ENCODE measurements around the gene NOX3. TPM values are rescaled to one million over a fixed set of nuclear protein-coding genes. Genes with fewer than 3 reads are reported as not detected.
A peak's percentile ranks its signal among the peaks of the same experiment; 100 is the strongest.

The NOX3 gene
- polyA plus RNA-seq, 6 donors from 2014 or later: not detected

DNA sequence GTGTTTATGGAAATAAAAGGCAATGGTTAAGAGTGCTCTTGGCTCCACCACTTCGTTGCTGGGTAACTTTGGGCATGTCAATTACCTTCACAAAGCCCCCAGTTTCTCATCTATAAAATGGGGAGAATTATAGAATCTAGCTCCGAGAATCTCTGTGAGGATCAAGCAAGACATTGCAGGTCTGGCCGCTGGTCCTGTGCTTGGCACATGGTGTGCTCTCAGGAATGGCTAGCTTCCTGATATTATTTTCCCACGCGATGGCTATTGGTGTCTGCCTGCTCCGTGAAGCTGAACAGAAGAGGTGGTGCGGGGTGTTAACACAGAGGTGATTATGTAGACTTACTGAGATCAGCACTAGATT, 57.0 kb downstream of the NOX3 start:
- Mint-ChIP-seq H3K4me1 (no peaks in the 10 kb centered on the region), H3K4me3 (no peak overlapping the region), H3K36me3 (no peaks in the 10 kb centered on the region), H3K27ac (no peak overlapping the region), H3K9me3 (no peaks in the 10 kb centered on the region), H3K27me3 (no peaks in the 10 kb centered on the region)
- ATAC-seq (ENCODE audit: low read depth in 2 of 2) (no peak), DNase-seq (no peak)

DNA sequence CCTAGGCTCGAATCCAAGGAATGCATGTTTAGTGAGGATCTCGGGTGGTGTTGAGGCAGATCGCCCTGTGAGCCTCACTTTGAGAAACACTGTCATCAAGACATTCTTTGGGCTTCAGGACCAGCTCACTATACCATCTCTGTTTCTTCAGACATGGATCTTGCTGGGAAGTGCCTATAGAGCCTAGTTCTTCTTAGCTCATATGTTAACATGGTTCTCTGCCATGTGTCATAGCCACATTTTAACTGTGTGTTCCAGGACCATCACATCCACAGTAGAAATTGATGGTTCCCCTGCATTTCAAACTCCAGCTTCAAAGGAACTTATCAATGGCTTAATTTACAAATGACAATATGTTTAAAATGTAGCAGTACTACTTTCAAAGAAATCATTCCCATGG, 57.4 kb downstream of the NOX3 start:
- no peaks in the 10 kb centered on the region for H3K36me3 Mint-ChIP-seq
- H3K27ac Mint-ChIP-seq: no peak overlapping the region
- no peak overlapping the region for H3K4me3 Mint-ChIP-seq
- ATAC-seq (ENCODE audit: low read depth in 2 of 2) (no peak), DNase-seq (no peak)
- no peaks in the 10 kb centered on the region for H3K27me3 Mint-ChIP-seq
- H3K4me1 Mint-ChIP-seq: no peaks in the 10 kb centered on the region
- H3K9me3 Mint-ChIP-seq: no peaks in the 10 kb centered on the region

DNA sequence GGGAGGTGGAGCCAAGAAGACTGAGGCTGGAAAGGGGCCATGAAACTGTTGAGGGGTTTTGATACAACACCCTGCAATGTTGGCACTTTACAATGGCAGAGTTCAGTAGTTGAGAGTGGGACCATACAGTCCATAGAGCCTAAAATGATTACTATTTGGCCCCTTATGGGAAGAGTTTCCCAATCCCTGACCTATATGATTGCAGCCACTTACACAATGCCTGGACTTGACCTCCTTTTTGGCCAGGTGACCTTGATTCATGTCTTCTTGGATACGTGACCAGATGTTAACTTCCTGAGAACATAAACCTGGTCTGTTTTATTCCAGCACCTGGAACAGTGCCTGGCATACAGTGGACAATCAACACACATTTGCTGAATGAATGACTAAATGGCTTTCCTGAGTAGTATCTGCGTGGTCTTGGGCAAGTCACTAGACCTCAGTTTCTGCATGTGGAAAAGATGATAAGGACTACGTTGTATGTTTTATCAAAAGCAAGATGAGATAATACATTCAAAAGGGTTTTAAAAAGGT, 58.4 kb downstream of the NOX3 start:
- DNase-seq: no peak
- Mint-ChIP-seq H3K36me3 (no peaks in the 10 kb centered on the region), H3K27ac (no peak overlapping the region), H3K27me3 (no peaks in the 10 kb centered on the region), H3K4me3 (no peak overlapping the region), H3K9me3 (no peaks in the 10 kb centered on the region), H3K4me1 (no peaks in the 10 kb centered on the region)
- ATAC-seq (ENCODE audit: low read depth in 2 of 2): no peak

DNA sequence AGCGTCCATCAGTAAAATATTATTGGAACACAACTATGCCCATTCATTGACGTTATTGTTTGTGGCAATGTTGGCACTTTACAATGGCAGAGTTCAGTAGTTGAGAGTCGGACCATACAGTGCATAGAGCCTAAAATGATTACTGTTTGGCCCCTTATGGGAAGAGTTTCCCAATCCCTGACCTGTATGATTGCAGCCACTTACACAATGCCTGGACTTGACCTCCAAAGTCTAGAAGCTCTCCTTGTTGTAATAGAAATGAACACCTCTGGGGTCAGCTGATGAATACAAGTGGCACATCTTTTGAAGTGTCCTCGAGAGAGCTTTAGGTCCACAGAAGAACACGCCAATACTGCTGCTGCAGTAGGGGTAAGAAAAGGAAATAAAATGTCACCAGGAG, 59.0 kb downstream of the NOX3 start:
- Mint-ChIP-seq H3K36me3 (no peaks in the 10 kb centered on the region), H3K4me3 (no peak overlapping the region), H3K27ac (no peak overlapping the region), H3K9me3 (no peaks in the 10 kb centered on the region), H3K27me3 (no peaks in the 10 kb centered on the region), H3K4me1 (no peaks in the 10 kb centered on the region)
- DNase-seq: no peak
- no peak for ATAC-seq (ENCODE audit: low read depth in 2 of 2)

DNA sequence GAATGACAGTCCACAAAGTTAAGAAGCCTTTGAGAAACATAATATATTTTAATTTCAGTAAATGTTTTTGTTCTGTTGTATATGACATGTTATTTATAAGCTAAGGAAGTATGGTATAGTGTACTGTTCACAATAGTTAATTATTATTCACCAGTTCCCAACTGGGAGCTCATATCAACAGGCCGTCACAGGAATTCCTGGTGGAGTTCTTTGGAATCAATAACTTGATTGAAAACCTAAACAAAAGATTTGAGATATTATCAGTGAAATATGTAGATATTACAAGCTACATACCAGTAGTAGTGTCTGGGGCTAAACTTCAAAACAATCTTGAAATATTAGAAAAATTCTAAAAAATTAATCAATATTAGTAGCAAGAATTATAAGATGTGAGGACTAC, 60.3 kb downstream of the NOX3 start:
- no peaks in the 10 kb centered on the region for H3K27me3 Mint-ChIP-seq
- ATAC-seq (ENCODE audit: low read depth in 2 of 2) (no peak), DNase-seq (no peak)
- no peaks in the 10 kb centered on the region for H3K36me3 Mint-ChIP-seq
- no peak overlapping the region for H3K4me3 Mint-ChIP-seq
- H3K27ac Mint-ChIP-seq: no peak overlapping the region
- H3K4me1 Mint-ChIP-seq: no peaks in the 10 kb centered on the region
- peaks cover 0 to 4% (median 0%) of the 10 kb centered on the region in 7 donors for H3K9me3 Mint-ChIP-seq

DNA sequence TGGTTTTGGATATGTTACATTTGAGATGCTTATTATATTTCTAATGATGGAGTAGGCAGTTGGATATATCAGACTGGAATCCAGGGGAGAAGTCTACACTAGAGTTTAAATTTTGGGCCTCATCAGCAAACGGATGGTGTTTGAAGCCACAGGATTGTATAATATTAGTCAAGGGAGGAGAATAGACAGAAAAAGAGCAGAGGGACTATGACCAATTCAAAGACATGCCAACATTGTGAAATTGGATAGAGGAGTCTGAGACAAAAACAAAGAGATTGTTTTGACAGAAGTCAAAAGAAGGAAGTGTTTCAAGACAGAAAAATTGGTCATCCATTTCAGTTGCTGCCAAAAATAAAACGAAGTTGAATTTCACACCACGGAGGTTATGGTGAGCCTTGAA, 66.5 kb downstream of the NOX3 start:
- H3K9me3 Mint-ChIP-seq: peaks cover 14 to 36% (median 19%) of the 10 kb centered on the region in 7 donors
- no peaks in the 10 kb centered on the region for H3K27me3 Mint-ChIP-seq
- ATAC-seq (ENCODE audit: low read depth in 2 of 2) (no peak), DNase-seq (no peak)
- peaks cover 12 to 30% of the 10 kb centered on the region in 2 donors for H3K36me3 Mint-ChIP-seq
- H3K27ac Mint-ChIP-seq: peak overlapping the region in 1 of 6 donors; percentile 45
- H3K4me3 Mint-ChIP-seq: peak overlapping the region in 4 of 8 donors; percentile 12 to 34 (median 23)
- peaks cover 12 to 14% (median 13%) of the 10 kb centered on the region in 3 donors for H3K4me1 Mint-ChIP-seq

DNA sequence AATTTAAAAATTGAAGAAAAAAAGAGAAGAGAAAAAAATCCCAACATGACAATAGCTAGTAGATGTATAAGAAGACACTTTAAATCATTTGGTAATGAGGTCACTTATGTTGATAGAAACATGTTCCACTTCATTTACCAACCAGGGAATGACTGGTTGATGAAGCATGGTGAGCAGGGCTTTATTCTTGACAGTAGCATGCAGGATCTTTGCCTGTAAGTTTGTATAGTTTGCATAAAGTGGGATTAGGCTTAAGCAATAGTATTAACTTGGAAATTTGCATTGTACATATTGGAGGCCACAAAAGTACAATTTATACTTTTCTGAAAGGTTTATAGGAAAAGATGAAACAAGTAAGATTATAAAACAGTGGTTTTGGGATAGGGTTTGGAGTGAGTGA, 67.0 kb downstream of the NOX3 start:
- ATAC-seq (ENCODE audit: low read depth in 2 of 2) (no peak), DNase-seq (no peak)
- H3K4me1 Mint-ChIP-seq: peaks cover 12 to 14% (median 13%) of the 10 kb centered on the region in 3 donors
- H3K27me3 Mint-ChIP-seq: no peaks in the 10 kb centered on the region
- H3K9me3 Mint-ChIP-seq: peaks cover 14 to 36% (median 19%) of the 10 kb centered on the region in 7 donors
- H3K36me3 Mint-ChIP-seq: peaks cover 12 to 30% of the 10 kb centered on the region in 2 donors
- peak overlapping the region in 3 of 8 donors; percentile 12 to 40 (median 20) for H3K4me3 Mint-ChIP-seq
- peak overlapping the region in 1 of 6 donors; percentile 54 for H3K27ac Mint-ChIP-seq

DNA sequence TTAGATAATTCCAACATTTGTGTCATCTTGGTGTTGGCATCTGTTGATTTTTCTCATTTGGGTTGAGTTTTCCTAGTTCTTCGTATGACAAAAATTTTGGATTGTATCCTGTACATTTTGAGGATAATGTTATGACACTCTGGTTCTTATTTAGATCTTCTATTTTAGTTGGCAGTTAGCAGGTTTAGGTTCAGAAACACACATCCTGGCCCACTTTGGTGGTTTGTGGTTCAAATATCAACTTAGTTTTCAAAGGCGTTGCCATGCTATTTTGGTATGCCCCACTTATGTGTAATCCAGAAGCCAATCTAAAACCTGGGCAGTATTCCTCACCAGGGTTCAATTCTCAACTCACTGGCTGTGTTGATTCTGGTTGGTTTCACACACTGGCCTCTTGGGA, 68.2 kb downstream of the NOX3 start:
- ATAC-seq (ENCODE audit: low read depth in 2 of 2) (no peak), DNase-seq (no peak)
- peaks cover 12 to 30% of the 10 kb centered on the region in 2 donors for H3K36me3 Mint-ChIP-seq
- no peaks in the 10 kb centered on the region for H3K27me3 Mint-ChIP-seq
- peaks cover 14 to 36% (median 19%) of the 10 kb centered on the region in 7 donors for H3K9me3 Mint-ChIP-seq
- no peak overlapping the region for H3K4me3 Mint-ChIP-seq
- peaks cover 12 to 21% (median 13%) of the 10 kb centered on the region in 3 donors for H3K4me1 Mint-ChIP-seq
- no peak overlapping the region for H3K27ac Mint-ChIP-seq

DNA sequence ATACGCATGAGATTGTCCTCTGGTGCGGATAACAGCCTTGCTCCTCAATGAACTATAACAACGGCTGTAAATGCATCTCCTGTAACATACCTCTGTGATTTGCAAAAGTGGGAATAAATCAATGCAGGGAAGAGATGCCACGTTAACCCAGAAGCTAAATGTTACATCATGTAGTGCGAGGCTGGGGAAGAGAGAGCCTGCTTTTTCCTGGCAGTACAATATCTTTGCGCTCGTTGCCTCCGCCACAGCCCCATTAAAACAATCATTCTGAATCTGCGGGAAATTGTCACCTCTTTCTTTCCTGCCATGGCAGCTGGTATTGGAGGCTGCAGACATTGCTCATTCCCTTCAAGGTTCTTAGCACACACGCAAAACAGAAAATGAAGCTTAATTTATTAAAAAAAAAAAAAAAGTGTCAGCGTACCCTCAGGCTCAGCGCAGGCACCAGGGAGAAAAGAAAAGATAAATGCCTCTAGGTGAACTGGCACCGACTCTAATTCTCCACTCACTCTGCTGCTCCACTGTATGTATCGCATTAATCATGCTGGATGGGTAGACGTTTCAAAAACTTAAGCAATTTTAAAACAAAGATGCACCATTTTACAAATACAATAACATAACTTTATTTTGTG, 71.2 kb downstream of the NOX3 start:
- peaks cover 9 to 23% of the 10 kb centered on the region in 2 donors for H3K36me3 Mint-ChIP-seq
- no peaks in the 10 kb centered on the region for H3K27me3 Mint-ChIP-seq
- H3K27ac Mint-ChIP-seq: peak overlapping the region in 1 of 6 donors; percentile 49
- peaks cover 9 to 29% (median 17%) of the 10 kb centered on the region in 7 donors for H3K9me3 Mint-ChIP-seq
- DNase-seq (no peak), ATAC-seq (ENCODE audit: low read depth in 2 of 2) (no peak)
- peak overlapping the region in 1 of 8 donors; percentile 35 for H3K4me3 Mint-ChIP-seq
- peaks cover 9 to 24% (median 10%) of the 10 kb centered on the region in 3 donors for H3K4me1 Mint-ChIP-seq

DNA sequence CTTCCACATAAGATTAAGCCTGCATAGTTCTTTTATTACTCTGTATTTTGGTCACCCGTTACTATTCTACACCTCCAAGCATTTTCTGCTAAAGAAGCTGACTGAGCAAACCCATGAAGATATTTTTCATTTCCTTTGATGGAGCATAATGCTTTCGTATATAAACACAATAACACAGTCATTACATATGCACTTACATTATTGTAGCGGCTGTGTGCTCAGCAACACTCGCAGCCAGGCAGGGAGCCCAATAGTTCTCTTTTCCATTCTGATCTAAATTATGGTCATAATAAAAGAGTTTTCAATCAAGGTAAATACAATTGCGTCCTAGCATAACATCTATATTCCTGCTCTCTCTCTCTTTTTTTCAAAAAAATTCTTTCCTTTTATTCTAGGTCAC, 71.7 kb downstream of the NOX3 start:
- Mint-ChIP-seq H3K36me3 (peaks cover 4 to 18% of the 10 kb centered on the region in 2 donors), H3K27me3 (no peaks in the 10 kb centered on the region), H3K9me3 (peaks cover 3 to 24% (median 11%) of the 10 kb centered on the region in 7 donors), H3K4me3 (no peak overlapping the region), H3K27ac (no peak overlapping the region), H3K4me1 (peaks cover 4 to 19% (median 5%) of the 10 kb centered on the region in 3 donors)
- no peak for DNase-seq
- no peak for ATAC-seq (ENCODE audit: low read depth in 2 of 2)

DNA sequence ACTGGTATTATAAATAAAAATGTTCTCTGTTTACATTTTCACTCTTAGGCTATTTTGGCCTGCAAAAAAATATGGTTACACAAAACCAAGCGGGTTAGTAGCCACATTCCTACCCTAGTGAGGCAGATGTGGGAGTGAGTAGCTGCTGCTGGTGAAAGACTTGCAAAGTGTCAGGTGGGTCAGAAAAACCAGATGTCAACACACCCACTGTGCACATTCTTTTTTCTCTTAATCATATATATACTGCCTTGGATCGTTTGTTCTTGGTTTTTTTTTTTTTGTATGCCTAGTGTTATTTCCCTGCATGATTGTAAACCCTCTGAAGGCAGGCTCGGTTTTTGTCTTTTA, 73.3 kb downstream of the NOX3 start:
- Mint-ChIP-seq H3K27me3 (no peaks in the 10 kb centered on the region), H3K36me3 (peaks cover 0 to 6% of the 10 kb centered on the region in 2 donors), H3K4me1 (peaks cover 0 to 15% (median 0%) of the 10 kb centered on the region in 3 donors), H3K4me3 (peak overlapping the region in 1 of 8 donors; percentile 40), H3K27ac (no peak overlapping the region), H3K9me3 (peaks cover 0 to 11% (median 4%) of the 10 kb centered on the region in 7 donors)
- no peak for DNase-seq
- no peak for ATAC-seq (ENCODE audit: low read depth in 2 of 2)

DNA sequence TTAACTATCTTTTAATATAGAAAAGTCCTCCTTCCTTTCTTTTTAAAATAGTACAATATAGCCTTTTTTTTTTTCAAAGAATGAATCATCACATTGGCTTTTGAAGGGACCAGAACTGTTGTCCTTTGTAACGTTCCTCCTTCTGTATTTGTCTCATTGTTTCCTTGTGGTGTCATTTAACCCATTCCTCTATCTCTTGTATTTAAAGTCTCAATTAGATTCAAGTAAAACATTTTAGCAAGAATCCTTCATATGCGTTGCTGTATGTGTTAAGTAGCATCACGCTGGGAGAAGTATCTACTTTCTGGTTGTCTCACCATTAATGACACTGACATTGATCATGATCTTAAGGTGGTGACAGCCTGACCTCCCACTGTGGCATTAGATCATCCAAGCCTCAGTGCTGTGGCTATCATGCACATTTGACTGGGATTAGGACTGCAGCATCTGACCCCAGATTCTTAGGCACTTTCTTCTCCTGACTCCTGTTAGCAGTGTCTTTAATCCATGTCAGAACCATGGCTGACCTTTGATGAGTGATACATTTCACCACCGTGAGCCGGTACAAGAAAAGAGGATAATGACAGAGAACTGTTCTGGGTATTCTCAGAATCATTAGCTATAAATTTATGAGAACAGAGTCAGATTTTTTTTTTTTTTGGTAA, 73.8 kb downstream of the NOX3 start:
- Mint-ChIP-seq H3K27me3 (no peaks in the 10 kb centered on the region), H3K9me3 (peaks cover 0 to 6% (median under 1%) of the 10 kb centered on the region in 7 donors)

DNA sequence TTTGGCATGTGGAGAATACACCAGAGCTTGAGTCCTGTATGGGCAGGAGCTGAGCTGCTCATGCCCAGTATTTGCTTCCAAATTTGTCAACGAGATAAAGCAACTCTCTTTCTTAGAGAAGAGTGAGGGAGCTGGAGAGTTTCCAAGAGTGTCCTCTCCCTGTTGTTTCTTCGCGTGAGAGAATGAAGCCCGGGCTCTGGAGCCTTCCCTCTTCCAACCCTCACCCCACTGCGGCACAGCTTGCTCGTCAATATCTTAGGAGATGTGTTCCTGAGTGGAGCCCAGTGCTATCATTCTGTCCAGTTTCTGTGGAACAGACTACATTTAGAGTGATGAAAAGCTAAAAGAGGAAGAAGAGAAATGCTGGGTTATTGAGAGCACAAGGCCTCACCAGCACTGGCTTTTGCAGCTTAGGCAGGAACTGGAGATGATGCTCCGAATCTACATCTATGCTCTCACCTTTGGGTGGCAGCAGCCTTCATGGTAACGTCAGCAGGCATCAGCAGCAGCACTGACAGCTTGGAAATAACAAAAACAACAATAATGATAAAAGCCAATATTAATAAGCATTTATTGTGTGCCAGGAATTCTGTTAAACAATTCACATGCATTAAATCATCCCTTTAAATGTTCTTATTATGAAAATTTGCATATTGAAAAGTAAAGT, 74.8 kb downstream of the NOX3 start:
- ATAC-seq (ENCODE audit: low read depth in 2 of 2): no peak
- no peak for DNase-seq
- peak overlapping the region in 1 of 6 donors; percentile 41 for H3K27ac Mint-ChIP-seq
- H3K36me3 Mint-ChIP-seq: no peaks in the 10 kb centered on the region
- H3K4me3 Mint-ChIP-seq: no peak overlapping the region
- peaks cover 0 to 4% (median 0%) of the 10 kb centered on the region in 7 donors for H3K9me3 Mint-ChIP-seq
- peaks cover 0 to 15% (median 5%) of the 10 kb centered on the region in 3 donors for H3K4me1 Mint-ChIP-seq
- no peaks in the 10 kb centered on the region for H3K27me3 Mint-ChIP-seq

More for the DNA sequence above, 73.8 kb downstream of the NOX3 start:
- ATAC-seq (ENCODE audit: low read depth in 2 of 2) (no peak), DNase-seq (no peak)
- Mint-ChIP-seq H3K4me3 (no peak overlapping the region), H3K27ac (no peak overlapping the region), H3K4me1 (peaks cover 0 to 15% (median under 1%) of the 10 kb centered on the region in 3 donors), H3K36me3 (peaks cover 0 to 1% of the 10 kb centered on the region in 2 donors)

All from naive B cell (primary cell).